ENCODE data around the gene ARL2BP.

Gene ARL2BP

GRCh38 chr16:57284209-57284951 is 39.3 kb downstream of the ARL2BP start, which contains the start of gene PLLP:
Gene PLLP, minus strand, starts transcription at chr16:57284672. Its CDS starts 132 bp downstream, at chr16:57284540.
- DNase-seq (ENCODE audit: low spot score), result peak; percentile 68
- ChIA-PET POLR2A (ENCODE audit: low non-redundant PET) (no interaction called here), CTCF (interaction anchor here (0.7 kb wide), 1 partner anchor 16 kb away, joined by 3 read pairs; no protein-coding TSS in a partner anchor)
- peak within 1 kb of the TSS; percentile 74 for H3K27ac ChIP-seq
- TF ChIP-seq, protein P1, sequence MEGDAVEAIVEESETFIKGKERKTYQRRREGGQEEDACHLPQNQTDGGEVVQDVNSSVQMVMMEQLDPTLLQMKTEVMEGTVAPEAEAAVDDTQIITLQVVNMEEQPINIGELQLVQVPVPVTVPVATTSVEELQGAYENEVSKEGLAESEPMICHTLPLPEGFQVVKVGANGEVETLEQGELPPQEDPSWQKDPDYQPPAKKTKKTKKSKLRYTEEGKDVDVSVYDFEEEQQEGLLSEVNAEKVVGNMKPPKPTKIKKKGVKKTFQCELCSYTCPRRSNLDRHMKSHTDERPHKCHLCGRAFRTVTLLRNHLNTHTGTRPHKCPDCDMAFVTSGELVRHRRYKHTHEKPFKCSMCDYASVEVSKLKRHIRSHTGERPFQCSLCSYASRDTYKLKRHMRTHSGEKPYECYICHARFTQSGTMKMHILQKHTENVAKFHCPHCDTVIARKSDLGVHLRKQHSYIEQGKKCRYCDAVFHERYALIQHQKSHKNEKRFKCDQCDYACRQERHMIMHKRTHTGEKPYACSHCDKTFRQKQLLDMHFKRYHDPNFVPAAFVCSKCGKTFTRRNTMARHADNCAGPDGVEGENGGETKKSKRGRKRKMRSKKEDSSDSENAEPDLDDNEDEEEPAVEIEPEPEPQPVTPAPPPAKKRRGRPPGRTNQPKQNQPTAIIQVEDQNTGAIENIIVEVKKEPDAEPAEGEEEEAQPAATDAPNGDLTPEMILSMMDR (conservative IDR thresholded peaks at IDR 0.05; ENCODE audit: low read depth), result no peak

DNA sequence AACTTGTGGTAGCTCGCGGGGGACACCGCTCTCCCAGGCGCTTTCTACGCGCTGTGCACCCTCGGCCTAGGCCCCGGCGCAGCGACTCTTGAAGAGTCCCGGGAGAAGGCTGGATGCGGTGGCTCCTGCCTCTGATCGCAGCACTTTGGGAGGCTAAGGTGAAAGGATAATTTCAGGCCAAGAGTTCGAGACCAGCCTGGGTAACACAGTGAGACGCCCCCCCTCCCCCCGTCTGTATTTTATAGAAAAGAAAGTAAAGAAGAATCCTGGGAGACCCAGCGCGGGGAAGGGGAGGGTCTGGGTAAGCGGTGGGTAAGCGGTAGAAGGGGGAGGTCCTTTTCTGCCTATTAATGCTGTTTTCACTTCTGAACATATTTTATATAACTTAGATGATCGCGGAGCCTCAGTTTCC is 39.9 kb downstream of the ARL2BP start:
- H3K27ac ChIP-seq, result peak overlapping the region; percentile 74
- ChIA-PET POLR2A (ENCODE audit: low non-redundant PET) (no interaction called here), CTCF (interaction anchor here (0.7 kb wide), 1 partner anchor 15 kb away, joined by 3 read pairs; no protein-coding TSS in a partner anchor)

GRCh38 chr16:57285379-57285778 is 40.3 kb downstream of the ARL2BP start:
- no peak for DNase-seq (ENCODE audit: low spot score)
- POLR2A ChIA-PET (ENCODE audit: low non-redundant PET), result no interaction called here
- TF ChIP-seq, protein P1 (conservative IDR thresholded peaks at IDR 0.05; ENCODE audit: low read depth), result no peak
- H3K27ac ChIP-seq, result no peak overlapping the region
- CTCF ChIA-PET, result interaction anchor here (0.7 kb wide), 1 partner anchor 15 kb away, joined by 3 read pairs; no protein-coding TSS in a partner anchor

More for the DNA sequence above, 39.9 kb downstream of the ARL2BP start:
- no peak for DNase-seq (ENCODE audit: low spot score)
- TF ChIP-seq, protein P1 (conservative IDR thresholded peaks at IDR 0.05; ENCODE audit: low read depth), result no peak

DNA sequence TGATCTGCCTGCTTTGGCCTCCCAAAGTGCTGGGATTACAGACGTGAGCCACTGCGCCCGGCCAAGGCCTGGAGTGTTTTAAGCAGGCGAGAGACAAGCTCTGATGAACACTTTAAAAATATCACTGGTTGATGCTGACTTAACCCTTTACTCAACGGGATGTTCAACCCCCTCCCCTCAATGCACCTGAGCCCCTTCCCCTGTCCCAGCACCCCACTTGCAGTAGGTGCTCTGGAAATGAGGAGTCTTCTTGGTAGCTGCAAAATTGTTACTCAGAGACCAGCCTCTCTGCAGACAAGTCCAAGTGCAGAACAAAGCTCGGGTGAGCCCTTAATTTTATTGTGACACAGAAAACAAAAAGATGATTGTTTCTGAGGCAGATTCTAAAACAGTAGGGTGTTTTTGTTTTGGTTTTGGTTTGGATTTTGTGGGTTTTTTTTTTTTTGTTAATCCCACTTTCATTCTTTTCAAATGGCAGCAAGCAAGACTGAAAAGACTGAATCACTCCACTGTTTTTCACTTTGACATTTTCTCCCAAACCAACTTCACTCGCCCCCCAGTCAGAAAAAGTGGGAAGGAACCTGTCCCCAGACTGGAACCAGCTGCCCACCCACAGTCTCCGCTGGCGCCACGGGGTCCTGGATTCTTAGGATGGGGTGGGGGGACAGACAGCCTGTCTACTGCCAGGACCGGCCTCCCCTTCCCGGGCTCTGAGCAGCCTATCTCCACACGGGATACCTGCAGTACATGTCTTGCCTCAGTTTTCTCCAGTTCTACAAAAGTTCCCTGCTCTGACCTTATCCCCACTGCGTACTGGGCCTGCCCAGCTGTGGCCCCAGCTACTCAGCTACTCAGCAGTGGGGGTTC is 44.6 kb downstream of the ARL2BP start:
- ChIA-PET POLR2A (ENCODE audit: low non-redundant PET) (interaction anchor here (0.6 to 0.7 kb wide), 3 partner anchors 10 to 34 kb away, joined by 3 read pairs; no protein-coding TSS in a partner anchor), CTCF (interaction anchor here (0.6 to 1.1 kb wide), 3 partner anchors 11 to 244 kb away, joined by 3 to 4 read pairs (median 3); no protein-coding TSS in a partner anchor)
- no peak for DNase-seq (ENCODE audit: low spot score)
- TF ChIP-seq, protein P1 (conservative IDR thresholded peaks at IDR 0.05; ENCODE audit: low read depth), result no peak
- H3K27ac ChIP-seq, result peak overlapping the region; percentile 22

DNA sequence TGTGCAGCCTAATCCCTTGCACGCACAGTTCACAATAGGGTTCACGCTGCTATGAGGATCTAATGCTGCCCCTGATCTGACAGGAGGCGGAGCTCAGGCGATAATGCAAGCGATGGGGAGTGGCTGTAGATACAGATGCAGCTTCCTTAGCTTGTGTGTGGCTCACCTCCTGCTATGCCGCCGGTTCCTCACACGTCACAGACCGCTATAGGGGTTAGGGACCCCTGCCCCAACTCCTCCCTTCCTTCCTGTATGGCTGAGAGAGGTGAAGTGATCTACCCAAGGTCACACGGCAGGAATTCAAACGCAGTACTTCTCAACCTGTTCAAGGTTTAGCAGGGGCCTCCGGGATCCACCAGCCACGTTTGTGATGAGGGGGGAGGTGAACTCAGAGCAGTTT is 52.8 kb downstream of the ARL2BP start:
- TF ChIP-seq, protein P1 (conservative IDR thresholded peaks at IDR 0.05; ENCODE audit: low read depth), result no peak
- H3K27ac ChIP-seq, result no peak overlapping the region
- DNase-seq (ENCODE audit: low spot score), result no peak
- CTCF ChIA-PET, result interaction anchor here (0.6 kb wide), 1 partner anchor 120 kb away, joined by 3 read pairs; no protein-coding TSS in a partner anchor
- POLR2A ChIA-PET (ENCODE audit: low non-redundant PET), result no interaction called here

Data from RWPE1 (cell line).